BE2C (cell line): ENCODE measurements around the gene FOXK2.
"Not testable (repeated sequence)": the region's sequence is repeated elsewhere in the genome, so short reads cannot be mapped to it uniquely, and the experiment has no call there.

Source experiments
- DNase-seq: peaks from one replicate; pipeline ENCODE4 v3.0.0-alpha.2; 2020
- H3K27me3 ChIP-seq: fragments of 250-450 bp; sonication (Bioruptor Pico); 2 replicates; pipeline ENCODE4 v1.5.1; 2020; ENCODE audit warnings: mild to moderate bottlenecking
- H3K36me3 ChIP-seq: fragments of 250-450 bp; sonication (Bioruptor Pico); 2 replicates; pipeline ENCODE4 v1.5.1; 2020; ENCODE audit warnings: mild to moderate bottlenecking
- H3K4me1 ChIP-seq: fragments of 250-450 bp; sonication (Bioruptor Pico); 2 replicates; pipeline ENCODE4 v1.5.1; 2020
- H3K4me3 ChIP-seq: 2 replicates; pipeline ENCODE4 v1.5.1; 2011; ENCODE audit warnings: low read depth, low read length
- H3K9me3 ChIP-seq: fragments of 250-450 bp; sonication (Bioruptor Pico); 2 replicates; pipeline ENCODE4 v1.5.1; 2020
- TF ChIP-seq, protein P1 (sequence below): IDR thresholded peaks from 2 replicates; pipeline ENCODE4 v1.5.1; 2012; ENCODE audit warnings: mild to moderate bottlenecking, low read depth, low read length

Gene FOXK2

DNA sequence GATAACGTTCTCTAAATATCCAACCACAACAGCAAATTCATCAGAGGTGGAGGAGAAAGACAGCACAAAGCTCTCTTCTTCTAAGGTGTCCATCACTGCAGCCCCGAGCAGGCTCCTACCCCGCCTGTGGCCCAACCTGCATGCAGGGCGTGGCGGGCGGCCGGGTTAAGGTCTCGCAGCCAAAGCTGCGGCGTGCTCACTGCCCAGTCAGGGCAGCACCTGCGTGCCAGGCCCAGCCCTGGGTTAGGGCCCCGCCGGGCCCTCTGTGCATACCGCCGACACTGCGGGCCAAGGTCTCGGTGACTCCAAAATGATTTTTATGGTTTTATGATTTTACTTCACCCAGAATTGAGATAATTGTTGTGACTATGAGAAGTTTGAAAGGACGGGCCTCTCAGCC, 57.8 kb downstream of the FOXK2 start:
- H3K4me3 ChIP-seq = no peak overlapping the region
- DNase-seq = no peak
- no peaks in the 10 kb centered on the region for H3K27me3 ChIP-seq
- H3K9me3 ChIP-seq = no peaks in the 10 kb centered on the region
- TF ChIP-seq, protein P1, sequence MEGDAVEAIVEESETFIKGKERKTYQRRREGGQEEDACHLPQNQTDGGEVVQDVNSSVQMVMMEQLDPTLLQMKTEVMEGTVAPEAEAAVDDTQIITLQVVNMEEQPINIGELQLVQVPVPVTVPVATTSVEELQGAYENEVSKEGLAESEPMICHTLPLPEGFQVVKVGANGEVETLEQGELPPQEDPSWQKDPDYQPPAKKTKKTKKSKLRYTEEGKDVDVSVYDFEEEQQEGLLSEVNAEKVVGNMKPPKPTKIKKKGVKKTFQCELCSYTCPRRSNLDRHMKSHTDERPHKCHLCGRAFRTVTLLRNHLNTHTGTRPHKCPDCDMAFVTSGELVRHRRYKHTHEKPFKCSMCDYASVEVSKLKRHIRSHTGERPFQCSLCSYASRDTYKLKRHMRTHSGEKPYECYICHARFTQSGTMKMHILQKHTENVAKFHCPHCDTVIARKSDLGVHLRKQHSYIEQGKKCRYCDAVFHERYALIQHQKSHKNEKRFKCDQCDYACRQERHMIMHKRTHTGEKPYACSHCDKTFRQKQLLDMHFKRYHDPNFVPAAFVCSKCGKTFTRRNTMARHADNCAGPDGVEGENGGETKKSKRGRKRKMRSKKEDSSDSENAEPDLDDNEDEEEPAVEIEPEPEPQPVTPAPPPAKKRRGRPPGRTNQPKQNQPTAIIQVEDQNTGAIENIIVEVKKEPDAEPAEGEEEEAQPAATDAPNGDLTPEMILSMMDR = no peak
- H3K36me3 ChIP-seq = peaks cover 67% of the 10 kb centered on the region
- peaks cover 2% of the 10 kb centered on the region; the same call in 1 of the 2 replicates for H3K4me1 ChIP-seq

DNA sequence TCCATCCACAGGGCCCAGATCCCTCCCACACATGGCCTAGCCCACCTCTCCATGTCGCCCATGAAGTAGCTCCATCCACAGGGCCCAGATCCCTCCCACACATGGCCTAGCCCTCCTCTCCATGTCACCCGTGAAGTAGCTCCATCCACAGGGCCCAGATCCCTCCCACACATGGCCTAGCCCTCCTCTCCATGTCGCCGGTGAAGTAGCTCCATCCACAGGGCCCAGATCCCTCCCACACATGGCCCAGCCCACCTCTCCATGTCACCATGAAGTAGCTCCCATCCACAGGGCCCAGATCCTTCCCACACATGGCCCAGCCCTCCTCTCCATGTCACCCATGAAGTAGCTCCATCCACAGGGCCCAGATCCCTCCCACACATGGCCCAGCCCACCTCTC, 60.4 kb downstream of the FOXK2 start:
- H3K4me1 ChIP-seq, DNase-seq, H3K9me3 ChIP-seq, H3K27me3 ChIP-seq, H3K4me3 ChIP-seq: not testable (repeated sequence)
- peaks cover 68% of the 10 kb centered on the region for H3K36me3 ChIP-seq

DNA sequence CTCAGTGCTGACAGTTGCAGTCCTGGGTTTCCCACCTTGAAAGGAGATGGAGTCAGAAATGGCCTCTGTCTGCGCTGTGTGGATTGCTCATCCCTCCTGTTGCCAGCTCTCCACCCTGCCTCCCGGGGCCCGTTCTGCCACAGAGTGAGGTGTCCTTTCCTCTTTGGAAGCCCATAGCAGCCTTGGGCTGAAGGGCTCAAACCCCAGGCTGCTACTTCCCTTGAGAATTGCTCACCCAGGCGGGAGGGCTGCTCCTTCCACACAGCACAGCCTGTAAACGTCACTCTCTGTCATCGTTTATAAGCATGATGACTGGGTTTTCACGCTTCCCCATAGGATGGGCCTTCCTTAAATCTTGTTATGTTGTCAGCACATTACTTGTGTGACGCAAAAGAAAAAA, 62.7 kb downstream of the FOXK2 start:
- Histone ChIP-seq H3K27me3 (no peaks in the 10 kb centered on the region), H3K36me3 (peaks cover 67% of the 10 kb centered on the region), H3K4me1 (peaks cover 3% of the 10 kb centered on the region; the same call in 1 of the 2 replicates), H3K9me3 (no peaks in the 10 kb centered on the region), H3K4me3 (no peak overlapping the region)
- no peak for DNase-seq
- TF ChIP-seq, protein P1 = no peak

DNA sequence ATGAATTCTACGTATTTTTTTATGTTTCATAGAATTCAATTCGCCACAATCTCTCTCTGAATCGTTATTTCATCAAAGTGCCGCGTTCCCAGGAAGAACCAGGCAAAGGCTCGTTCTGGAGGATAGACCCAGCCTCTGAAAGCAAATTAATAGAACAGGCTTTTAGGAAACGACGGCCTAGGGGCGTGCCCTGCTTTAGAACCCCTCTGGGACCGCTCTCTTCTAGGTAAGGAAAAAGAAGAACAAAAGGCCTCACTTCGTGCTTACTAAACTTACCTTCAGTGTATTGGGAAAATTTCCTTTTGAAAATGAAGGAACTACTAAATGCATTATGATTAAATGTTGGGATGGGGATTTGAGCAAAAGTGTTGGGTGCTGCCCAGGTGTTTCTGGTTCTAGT, 63.2 kb downstream of the FOXK2 start:
- Histone ChIP-seq H3K27me3 (no peaks in the 10 kb centered on the region), H3K9me3 (no peaks in the 10 kb centered on the region), H3K4me1 (peaks cover 3% of the 10 kb centered on the region; the same call in 1 of the 2 replicates), H3K36me3 (peaks cover 67% of the 10 kb centered on the region), H3K4me3 (no peak overlapping the region)
- TF ChIP-seq, protein P1 = no peak
- no peak for DNase-seq

DNA sequence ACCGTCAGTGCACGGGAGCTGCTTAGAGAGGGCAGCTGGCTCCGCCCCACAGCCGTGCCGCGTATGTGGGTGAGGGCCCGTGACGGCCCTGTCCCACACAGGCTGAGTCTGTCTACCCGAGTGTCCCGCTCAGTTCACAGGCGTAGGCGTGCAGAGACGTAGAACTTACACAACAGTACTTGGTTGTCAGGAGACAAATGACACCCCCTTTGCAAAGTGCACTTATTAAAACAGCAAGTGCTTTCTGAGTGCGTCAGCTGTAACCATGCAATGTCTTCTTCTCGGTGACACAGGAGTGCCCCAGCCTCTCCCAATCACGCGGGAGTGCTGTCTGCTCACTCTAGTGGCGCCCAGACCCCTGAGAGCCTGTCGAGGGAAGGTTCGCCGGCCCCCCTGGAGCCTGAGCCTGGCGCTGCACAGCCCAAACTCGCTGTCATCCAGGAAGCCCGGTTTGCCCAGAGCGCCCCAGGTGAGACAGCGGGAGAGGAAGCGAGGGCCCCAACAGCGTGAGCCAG, 64.2 kb downstream of the FOXK2 start:
- Histone ChIP-seq H3K9me3 (no peaks in the 10 kb centered on the region), H3K27me3 (no peaks in the 10 kb centered on the region), H3K36me3 (peaks cover 65% of the 10 kb centered on the region), H3K4me1 (peaks cover 3% of the 10 kb centered on the region; the same call in 1 of the 2 replicates), H3K4me3 (no peak overlapping the region)
- no peak for DNase-seq
- TF ChIP-seq, protein P1 = no peak

DNA sequence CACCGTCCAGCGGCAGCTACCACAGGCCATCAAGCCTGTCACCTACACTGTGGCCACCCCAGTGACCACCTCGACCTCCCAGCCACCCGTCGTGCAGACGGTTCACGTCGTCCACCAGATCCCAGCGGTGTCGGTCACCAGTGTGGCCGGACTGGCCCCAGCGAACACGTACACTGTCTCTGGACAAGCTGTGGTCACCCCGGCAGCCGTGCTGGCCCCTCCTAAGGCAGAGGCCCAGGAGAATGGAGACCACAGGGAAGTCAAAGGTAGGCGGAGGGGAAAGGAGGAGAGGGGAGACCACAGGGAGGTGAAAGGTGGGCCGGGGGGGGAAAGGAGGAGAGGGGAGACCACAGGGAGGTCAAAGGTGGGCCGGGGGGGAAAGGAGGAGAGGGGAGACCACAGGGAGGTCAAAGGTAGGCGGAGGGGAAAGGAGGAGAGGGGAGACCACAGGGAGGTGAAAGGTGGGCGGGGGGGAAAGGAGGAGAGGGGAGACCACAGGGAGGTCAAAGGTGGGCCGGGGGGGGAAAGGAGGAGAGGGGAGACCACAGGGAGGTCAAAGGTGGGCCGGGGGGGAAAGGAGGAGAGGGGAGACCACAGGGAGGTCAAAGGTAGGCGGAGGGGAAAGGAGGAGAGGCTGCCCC, 66.5 kb downstream of the FOXK2 start:
- H3K36me3 ChIP-seq = peaks cover 71% of the 10 kb centered on the region
- DNase-seq = peak; percentile 51
- not testable (repeated sequence) for H3K4me1 ChIP-seq, H3K4me3 ChIP-seq, H3K9me3 ChIP-seq, H3K27me3 ChIP-seq

DNA sequence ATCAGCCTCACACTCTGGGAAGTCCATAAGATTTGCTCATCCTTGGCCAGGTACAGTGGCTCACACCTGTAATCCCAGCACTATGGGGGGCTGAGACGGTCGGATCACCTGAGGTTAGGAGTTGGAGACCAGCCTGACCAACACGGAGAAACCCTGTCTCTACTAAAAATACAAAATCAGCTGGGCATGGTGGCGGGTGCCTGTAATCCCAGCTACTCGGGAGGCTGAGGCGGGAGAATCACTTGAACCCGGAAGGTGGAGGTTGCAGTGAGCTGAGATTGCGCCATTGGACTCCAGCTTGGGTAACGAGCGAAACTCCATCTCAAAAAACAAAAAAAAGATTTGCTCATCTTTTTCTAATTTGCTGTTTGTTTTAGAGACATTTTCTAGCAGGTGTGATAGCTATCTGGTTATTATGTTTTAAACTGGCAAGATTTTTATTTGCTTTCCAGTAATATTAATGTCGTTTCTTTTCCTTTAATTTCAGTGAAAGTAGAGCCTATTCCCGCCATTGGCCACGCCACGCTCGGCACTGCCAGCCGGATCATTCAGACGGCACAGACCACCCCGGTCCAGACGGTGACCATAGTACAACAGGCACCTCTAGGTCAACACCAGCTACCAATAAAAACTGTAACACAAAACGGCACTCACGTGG, 67.2 kb downstream of the FOXK2 start:
- Histone ChIP-seq H3K4me1 (peaks cover 3% of the 10 kb centered on the region; the same call in 1 of the 2 replicates), H3K4me3 (no peak overlapping the region), H3K27me3 (no peaks in the 10 kb centered on the region), H3K9me3 (no peaks in the 10 kb centered on the region), H3K36me3 (peaks cover 70% of the 10 kb centered on the region)
- no peak for DNase-seq
- TF ChIP-seq, protein P1 = no peak
